HL-60 (cell line): ENCODE measurements around the gene IGSF9.

Experiments
- CTCF ChIP-seq: IDR thresholded peaks from one replicate; pipeline ENCODE4 v1.5.1; 2011; ENCODE audit warnings: low read length, control low read depth, inconsistent platforms; ENCODE audit not compliant: insufficient read depth
- GABPA ChIP-seq: IDR thresholded peaks from 2 replicates; pipeline ENCODE4 v1.6.1; 2012; ENCODE audit warnings: low read depth
- POLR2AphosphoS5 ChIP-seq: IDR thresholded peaks from 2 replicates; pipeline ENCODE4 v1.6.1; 2012; ENCODE audit warnings: low read depth
- REST ChIP-seq: IDR thresholded peaks from 2 replicates; pipeline ENCODE4 v1.6.1; 2012; ENCODE audit warnings: low read depth; ENCODE audit not compliant: insufficient replicate concordance
- SPI1 ChIP-seq: IDR thresholded peaks from 2 replicates; pipeline ENCODE4 v1.6.1; 2012; ENCODE audit warnings: low read depth, mild to moderate bottlenecking, borderline replicate concordance

- TF ChIP-seq CTCF, result no peak
- no peak for TF ChIP-seq REST
- no peak for TF ChIP-seq SPI1
- no peak for TF ChIP-seq POLR2AphosphoS5
- no peak for TF ChIP-seq GABPA
Observed at GRCh38 chr1:159920651-159921050, 24.8 kb downstream of the IGSF9 start.
